HG03175 (cell line): ENCODE data around the gene WDR27.

Experiments
- ATAC-seq: cut with Tn5 transposase; IDR thresholded peaks from one replicate; pipeline ENCODE4 v1.9.1; 2021; ENCODE audit warnings: mild to moderate bottlenecking, moderate library complexity; ENCODE audit not compliant: unreplicated experiment

WDR27 gene

DNA sequence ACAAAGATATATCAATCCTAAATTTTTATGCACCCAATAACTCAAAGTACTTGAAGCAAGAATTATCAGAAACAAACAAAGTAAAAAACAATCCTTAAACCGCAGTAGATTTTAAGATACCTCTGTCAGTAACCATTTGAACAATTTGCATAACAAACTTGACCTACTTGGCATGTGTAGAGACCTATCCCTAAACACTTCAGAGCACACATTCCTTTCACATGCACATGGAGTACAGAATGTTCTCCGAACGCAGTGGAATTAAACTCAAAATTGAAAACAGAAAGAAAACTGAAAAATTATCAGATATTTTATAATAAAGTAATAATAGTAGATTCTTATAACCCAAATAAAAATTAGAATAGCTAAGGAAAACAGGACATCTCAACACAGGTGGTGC lies 285.6 kb downstream of the WDR27 start:
- ATAC-seq = no peak

- no peak for ATAC-seq
Measured at GRCh38 chr6:169415179-169415578, 286.6 kb downstream of the WDR27 start.

GRCh38 chr6:169411722-169412121 lies 290.1 kb downstream of the WDR27 start:
- ATAC-seq = no peak

DNA sequence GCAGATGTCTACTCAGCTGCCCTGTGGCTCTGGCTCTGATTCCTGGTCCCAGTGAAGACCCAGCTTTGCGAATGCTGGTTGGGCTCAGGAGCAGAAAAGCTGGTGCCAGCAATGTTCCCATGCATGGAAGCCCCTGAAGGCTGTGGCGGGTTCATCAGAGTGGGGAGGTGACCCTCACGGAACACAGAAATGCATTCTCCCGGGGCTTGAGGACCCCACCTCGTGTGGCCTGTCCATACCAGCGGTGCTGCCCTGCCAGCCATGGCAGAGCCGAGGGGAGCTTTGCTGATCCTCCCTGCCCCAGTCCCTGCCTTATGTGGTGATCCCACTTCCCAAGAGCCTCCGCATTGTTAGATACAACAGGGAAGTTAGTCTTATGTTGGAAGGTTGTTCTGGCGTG lies 290.5 kb downstream of the WDR27 start:
- no peak for ATAC-seq

DNA sequence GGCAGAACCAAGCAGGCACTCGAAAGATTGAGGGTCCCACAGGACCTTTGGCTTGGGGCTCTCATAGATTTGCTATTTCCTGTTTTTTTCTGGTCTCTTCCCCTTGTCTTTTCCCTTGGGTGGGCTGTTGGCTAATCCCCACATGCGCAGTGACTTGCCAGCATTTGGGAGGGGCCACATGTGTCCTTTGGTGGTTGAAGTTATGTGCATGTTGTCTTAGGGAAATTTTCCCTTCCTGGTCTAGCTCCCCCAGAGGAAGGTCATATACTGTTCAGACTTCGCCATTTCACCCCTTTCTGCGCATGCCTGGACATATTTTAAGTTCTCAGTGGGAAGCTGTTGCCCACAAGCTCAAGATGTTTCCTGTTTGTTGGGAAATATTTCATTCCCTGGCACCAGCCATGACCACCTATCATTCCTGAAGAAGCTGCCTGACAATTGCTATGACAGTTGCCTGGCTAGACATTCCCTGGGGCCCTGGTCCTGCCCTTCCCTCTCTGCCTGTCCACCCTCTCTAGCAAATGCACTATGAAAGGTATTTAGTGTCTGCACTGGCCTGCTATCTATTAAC lies 292.0 kb downstream of the WDR27 start:
- ATAC-seq = no peak

DNA sequence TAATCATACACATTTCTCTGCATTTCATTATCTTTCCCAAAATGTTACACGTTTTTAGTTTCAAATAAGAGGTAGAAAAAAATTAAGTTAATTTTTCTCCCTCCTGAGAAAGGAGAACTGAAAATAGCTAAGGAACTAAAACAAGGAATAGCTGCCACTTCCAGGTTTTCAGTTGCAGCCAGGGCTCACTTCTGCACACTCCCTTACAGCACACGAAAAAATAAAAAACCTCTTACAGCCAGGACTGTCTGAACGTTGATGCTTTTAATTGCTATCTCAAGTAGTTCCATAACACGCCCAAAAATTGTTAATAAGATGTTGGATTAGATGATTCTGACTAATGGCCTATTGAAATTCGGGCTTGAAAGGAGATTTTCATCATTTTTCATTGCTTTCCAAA lies 294.5 kb downstream of the WDR27 start:
- ATAC-seq = no peak
